Erythroblast (primary cell): Measurements from ENCODE around the gene ULK4.

Source experiments
- GATA1 ChIP-seq: IDR thresholded peaks from 2 replicates; pipeline ENCODE4 v1.6.1; 2011; ENCODE audit warnings: low read depth, mild to moderate bottlenecking, control low read depth, low read length, moderate library complexity
- POLR2A ChIP-seq: IDR thresholded peaks from 2 replicates; pipeline ENCODE4 v1.6.1; 2011; ENCODE audit warnings: mild to moderate bottlenecking, low read length

DNA sequence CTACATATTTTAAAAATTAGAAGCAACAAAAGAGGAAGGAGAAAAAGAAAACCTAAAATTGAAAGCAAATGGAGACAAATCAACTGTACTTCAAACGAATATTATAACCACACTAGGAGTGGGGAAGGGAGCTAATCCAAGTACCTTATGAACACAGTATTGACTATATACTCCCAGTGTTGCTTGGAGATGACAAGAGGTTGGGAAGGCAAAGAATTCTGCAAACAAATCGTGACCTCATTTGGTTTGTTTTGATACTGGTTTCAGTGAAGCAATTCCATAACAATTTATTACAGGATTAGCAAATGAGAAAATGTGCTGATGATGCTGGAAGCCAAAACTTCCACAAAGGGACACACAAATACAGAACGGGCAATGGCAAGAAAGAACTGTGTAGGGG, 268.1 kb downstream of the ULK4 start:
- TF ChIP-seq POLR2A = no peak
- TF ChIP-seq GATA1 = no peak
